HG02981 (cell line): Measurements from ENCODE around the gene MARK2.

Source experiments
- ATAC-seq: cut with Tn5 transposase; IDR thresholded peaks from one replicate; pipeline ENCODE4 v1.9.1; 2021; ENCODE audit warnings: mild to moderate bottlenecking, moderate library complexity; ENCODE audit not compliant: unreplicated experiment

MARK2 gene

DNA sequence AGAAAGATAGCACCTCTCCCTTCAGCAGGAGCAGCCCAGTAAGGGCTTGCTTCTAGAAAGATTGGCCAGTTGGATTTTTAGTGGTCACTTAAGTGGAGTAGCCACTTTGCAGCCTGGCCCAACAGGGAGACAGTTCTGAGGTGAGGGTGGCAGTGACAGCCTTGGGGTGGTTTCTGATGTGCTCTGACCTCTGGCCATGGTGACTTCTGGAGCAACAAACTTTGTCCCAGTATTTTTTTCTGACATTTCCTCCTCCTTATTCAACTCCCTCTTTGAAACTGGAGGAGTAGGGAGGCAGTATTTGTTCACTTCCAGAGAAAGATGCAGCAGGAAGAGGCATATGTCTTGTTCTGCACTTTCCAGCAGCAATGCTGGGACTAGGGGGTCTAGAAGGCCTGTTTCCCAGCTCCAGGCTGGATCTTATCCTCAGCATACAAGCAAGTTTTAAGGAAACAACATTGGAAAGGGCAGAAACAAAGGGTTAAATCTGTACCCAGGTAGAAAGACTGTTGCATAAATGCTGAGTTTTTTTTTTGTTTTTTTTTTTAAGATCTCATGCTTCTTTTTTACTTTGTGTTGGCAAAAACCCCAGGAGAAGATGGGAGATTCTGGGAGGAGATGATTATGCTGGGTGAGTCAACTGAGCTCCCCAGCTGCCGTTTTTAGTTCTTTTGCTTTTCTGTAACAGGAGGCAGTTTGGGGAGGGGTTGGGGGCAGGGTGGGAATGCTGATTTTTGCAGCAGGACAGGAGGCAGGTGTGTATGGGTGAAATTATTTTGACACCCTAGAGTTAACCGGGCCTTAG, 40.9 kb downstream of the MARK2 start:
- ATAC-seq, result no peak

DNA sequence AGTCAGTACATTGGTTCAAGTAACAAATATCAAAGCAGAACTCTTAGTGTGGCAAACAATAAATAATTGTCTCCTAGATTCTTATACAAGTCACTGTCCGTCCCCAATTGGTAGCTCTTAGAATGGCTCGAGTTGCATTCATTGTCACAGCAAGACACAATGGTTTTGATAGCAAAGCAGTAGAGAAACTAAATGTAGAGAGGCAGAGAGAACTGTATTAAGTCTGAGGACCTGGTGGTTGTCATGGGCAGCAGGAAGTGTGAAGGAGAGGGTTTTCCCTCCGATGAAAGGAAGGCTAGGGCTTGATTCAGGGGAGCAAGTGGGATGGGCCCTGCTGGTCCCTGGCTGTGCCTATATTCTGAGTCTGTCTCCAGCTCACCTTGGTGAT, 41.5 kb downstream of the MARK2 start:
- no peak for ATAC-seq

DNA sequence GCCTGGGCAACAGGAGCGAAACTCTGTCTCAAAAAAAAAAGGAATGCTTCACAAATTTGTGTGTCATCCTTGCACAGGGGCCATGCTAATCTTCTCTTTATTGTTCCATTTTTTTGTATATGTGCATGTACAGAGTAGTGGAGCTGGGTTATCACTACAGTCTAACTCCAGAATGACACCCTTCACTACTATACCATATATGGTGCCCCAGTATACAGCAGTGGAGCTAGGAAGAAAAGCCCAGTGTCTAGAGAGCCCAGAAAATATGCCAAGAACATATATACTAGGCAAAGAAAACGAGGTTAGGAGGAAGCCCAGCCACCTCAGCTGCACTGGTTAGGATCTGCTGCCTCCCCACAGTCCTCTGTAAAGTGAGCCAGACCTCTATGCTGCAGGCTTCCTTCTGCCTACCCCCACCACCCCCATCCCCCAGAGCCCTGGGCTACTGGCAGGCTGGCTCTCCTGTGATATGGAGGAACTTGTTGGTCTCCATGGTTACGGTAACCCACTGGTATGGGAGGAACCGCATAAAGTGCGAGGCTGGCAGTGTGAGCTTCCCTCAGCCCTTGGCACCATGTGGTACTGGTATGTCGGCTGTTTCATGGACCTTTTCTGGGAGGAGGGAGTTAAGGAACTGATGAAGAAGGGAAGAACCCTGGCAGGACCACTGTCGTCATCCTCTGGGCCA, 43.8 kb downstream of the MARK2 start:
- no peak for ATAC-seq

DNA sequence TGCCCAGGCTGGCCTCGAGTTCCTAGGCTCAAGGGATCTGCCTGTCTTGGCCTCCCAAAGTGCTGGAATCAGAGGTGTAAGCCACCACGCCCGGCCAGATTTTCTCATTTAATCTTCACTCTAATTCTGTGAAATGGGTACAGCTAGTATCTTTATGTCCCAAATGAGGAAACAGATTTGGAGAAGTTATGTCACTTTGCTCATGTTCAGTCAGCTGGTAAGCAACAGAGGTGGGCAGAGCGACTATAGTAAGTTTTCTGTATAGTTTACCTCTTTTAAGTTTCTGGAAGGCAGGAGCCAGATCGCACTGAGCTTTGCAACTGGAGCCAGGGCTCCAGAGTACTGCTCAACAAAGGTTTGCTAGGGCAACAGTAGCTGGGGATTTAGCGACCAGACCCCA, 44.9 kb downstream of the MARK2 start:
- ATAC-seq, result no peak

DNA sequence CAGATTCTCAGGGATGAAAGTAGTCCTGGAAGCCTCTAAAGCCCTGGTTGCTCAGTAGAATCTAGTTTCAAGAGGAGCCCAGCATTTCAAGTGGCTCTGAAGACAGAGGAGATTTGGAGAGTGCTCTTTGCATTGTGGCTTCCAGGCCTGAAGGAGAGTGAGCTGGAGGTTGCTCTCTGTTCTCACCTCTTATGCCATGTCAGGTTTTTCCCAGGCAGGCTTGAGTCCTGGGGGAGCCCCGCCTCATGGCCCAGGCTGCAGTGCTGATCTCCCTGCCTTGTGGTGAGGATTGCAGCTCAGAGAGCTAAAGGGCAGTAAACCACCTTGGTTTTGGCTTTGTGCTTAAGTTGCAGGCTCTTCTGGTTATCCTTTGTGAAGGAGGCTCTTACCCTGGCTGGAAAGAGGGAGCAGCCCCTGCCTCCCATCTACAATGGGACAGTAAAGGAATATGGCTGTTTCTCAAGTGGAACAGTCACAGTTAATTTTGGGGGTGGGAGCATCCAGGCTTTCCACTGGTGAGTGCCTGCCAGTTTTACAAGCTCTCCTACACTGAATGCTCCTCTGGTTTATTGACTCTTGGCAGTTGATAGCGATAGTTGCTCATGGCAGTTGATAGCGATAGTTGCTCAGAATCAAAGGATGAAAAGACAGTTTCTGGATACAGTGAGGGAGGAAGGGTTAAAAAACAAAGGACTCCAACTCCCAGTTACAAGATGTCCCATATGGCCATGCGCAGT, 45.5 kb downstream of the MARK2 start:
- ATAC-seq, result no peak

DNA sequence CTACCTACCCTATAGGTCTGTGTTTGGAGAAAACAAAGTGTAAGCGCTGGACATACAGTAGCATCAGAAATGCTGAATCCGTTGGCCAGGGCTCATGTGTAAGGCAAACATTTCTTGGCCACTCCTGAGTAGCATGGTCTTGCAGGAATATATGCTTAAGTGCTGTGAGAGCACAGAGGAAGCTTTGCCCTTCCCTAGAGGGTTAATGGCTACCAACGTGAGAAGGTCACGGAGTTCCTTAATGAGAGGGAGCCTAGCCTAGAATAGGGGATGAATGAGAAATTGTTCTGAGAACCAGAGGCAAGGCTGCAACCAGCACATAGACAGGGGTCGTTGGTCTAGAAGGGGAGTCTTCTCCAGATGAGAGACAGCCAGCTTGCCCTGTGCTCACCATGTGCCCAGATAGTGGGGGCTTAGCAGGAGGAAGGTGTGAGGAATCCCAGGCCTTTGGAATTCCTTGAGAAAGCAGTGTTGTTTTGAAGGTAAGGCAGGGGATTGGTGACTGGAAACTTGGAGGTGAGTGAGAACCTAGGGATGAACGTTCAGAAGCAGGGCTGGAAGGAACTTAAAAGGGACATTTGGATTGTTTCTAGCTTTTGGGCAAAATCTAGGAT, 48.6 kb downstream of the MARK2 start:
- no peak for ATAC-seq

DNA sequence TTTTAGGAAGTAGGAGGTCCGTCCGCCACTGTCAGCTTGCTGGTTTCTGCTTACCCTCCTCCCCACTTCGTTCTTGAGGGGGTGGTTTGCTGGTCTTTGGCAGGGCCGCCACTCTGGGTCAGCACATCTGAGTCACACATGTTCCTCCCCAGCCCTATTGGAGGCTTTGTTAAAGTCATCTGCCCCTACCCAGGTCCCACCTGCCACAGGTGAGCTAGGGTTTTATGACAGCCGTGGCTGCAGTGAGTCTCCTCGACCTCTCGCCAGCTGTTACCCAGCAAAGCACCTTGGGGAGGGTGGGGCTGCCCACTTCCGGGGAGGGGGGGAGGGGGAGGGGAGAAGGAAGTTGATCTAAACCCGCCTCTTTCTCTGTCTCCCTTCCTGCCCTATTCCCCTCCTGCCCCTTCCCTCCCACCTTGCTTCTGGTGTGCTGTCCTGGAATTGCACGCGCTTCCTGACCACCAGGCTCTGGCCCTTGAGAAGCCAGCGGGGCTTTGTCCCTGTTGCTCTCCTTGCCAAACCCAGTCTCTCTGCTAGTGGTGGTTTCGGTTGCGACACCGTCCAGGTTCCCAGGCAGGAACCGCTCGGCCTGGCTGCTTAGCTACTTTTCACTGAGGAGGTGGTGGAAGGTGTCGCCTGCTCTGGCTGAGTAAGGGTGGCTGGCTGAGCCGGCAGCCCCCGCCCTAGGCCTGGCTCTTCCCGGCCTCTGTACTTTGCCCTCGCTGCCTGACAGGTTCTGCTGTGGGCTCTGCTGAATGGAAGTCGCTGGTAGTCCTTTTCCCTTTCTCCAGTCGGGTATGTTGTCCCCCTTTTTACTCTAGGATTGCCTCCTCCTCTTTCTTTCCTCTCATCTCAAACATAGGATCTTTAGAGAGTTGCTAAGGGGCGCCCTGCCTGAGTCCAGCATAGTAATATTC, 49.5 kb downstream of the MARK2 start:
- ATAC-seq, result peak; percentile 47

DNA sequence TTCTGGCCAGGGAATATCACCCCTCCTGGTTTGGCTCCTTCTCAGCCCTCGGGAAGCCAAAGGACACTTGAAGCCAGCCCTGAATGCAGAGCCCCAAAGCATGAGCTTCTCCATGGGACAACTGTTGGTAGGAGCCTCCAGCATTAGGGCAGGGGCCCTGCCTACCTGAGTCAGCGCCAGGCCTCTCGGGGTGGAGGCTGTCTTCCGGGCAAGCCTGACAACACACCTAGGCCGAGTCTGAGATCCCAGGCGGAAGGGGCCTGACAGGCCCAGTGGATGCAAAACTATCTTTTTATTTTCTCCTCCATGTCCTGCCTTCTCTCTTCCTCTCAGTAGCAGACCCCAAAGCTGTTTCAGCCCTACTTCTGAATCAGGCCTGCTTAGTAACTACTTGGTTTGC, 50.4 kb downstream of the MARK2 start:
- no peak for ATAC-seq

DNA sequence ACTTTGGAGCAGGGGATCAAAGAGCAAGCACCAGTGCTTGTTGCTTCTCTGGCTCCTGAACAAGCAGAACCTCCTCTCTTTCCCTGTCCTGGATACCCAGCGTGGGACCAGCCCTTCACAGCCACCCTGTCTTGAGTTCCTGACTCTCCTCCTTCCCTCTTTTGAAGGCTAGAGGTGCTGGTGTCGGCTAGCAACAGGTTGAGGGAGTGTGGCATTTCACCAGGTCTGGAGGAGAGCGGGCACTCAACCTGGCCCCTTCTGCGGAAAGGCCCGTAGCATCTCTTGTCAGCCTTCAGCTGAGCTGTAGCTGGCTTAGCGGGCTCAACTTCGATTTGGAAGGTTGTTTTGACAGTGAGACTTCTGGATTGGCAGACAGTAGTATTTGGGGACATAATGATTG, 51.5 kb downstream of the MARK2 start:
- no peak for ATAC-seq

DNA sequence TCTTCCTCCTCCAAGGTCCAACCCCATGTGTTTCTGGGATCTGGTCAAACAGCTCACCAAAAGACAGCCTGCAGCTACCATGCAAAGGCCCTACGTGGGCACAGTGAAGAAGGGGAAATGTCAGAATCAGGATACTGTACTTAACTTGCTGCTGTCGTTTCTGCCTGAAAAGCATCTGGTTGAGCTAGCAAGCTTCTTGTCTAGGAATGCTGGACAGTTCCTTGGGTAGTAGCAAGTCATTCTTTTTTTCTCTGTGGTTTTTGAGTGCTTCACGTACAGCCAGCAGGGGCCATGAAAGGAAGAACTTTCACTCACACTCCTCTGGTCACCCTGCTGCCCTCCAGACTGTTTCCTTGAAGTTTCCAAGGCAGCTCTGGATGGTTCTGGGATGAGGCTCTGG, 53.3 kb downstream of the MARK2 start:
- ATAC-seq, result no peak

DNA sequence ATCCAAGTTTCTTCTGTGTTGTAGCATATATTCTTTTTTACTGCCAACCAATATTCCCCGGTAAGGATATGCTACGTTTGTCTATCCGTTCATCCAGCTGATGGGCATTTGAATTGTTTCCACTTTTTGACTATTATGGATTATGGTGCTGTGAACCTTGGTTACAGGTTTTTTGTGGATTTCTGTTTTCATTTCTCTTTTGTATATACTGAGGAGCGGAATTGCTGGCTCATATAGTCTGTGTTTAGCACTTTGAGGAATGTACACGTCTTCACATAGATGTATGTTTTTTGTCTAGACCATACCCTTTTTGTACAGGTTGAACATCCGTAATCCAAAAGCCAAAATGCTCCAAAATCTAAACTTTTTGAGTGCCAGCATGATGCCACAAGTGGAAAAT, 54.4 kb downstream of the MARK2 start:
- no peak for ATAC-seq

DNA sequence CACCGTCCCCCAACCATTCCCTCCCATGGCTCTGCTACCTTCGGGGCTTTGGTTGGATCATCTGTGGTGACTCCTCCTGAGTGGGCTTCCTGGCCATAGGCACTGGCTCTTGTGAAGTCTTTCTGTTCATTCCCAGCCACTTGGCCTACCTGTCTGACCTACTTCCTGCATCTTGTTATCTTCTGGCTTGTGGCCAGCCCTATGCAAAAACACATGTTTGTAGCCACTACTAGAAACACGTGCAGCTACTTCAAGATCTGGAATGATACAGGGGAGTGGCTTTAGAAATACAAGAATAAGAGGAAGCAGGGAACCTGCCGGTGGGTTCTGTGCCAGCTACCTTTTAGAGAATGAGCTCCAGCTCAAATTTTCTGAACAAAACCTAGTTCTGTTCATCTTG, 57.2 kb downstream of the MARK2 start:
- ATAC-seq, result no peak

DNA sequence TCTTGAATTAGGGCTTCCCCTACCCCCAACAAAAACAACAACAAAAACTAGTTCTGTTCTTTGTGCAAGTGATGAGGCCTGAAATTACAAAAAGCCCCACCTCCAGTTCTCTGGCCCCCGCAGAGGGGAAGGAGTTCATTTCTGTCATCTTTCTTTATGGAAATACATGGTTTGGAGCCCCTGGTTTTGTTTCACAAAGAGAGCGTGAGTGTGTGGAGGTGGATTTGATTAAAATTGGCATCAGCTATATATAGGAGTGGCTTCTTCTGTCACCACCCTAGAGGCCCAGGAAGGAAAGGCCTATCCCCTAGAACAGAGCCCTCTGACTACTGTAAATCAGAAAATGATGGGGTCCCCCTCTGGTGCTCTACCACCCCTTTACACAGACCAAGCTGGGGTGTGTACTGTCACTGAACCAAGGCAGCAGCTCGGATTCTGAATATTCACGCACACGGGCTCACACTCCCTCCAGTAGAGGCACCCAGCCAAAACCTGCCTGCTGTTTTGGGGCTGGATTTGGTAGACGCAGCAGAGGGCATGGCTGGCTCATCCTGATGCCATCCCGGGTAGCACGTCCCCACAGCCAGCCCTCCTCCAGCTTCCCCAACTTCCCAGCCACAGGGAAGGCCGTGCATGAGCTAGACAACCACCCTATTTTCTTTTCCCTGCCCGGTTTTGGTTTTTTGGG, 58.7 kb downstream of the MARK2 start:
- no peak for ATAC-seq

DNA sequence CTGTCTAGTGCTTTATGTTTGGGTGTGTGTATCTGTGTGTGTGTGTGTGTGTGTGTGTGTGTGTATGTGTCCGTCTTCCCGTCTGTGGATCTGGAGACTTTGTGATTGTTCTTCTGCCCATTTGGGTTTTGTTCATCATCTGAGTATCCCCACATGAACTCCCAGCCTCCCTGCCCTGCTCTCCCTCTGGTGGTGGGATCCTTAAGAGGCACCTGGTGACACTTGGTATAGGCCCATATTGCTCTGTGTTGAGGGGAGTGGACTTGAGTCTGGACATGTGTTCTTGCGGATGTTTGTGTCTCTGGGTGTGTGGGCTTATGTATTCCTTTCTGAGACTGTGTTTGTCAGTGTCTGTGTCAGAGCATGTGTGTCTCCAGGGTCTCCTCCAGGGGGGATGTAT, 62.8 kb downstream of the MARK2 start:
- ATAC-seq, result no peak

DNA sequence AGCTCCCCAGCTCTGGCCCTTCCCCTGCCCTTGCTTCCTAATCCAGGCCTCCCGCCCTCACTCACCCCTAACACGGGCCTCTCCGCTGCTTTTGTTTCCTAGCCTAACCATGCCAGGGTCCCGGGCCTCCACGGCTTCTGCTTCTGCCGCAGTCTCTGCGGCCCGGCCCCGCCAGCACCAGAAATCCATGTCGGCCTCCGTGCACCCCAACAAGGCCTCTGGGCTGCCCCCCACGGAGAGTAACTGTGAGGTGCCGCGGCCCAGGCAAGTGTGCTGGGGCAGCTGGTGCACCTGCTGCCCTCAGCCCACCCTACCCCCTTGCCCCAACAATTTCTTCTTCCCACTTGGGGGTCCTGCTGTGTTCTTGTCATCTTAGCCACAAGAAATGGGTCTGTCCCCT, 65.0 kb downstream of the MARK2 start:
- no peak for ATAC-seq

DNA sequence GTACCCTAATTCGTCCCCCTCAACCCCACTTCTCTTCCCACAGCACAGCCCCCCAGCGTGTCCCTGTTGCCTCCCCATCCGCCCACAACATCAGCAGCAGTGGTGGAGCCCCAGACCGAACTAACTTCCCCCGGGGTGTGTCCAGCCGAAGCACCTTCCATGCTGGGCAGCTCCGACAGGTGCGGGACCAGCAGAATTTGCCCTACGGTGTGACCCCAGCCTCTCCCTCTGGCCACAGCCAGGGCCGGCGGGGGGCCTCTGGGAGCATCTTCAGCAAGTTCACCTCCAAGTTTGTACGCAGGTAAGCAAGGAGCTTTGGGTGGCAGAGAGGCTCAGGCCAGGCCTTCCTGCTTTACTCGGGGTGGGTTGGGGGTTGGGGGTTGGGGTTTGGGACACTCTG, 65.8 kb downstream of the MARK2 start:
- ATAC-seq, result no peak

DNA sequence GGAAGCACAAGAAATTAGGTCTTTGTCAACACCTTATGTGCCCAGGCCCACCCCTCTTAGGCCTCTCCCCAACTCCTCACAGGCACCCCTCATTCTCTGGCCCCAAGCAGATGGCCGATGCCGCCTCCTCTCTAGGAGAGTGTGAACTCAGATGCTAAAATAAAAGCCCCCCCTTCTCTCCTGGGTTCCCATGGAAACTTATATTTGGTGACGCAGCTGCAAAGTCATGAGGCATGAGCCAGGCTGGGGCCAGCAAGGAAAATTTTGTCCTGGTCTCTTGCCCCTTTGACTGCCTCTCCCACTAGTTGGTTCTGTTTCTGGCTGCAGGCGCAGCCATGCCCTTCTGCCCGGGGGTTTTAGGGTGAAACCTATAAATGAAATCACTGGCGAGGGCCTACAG, 66.3 kb downstream of the MARK2 start:
- ATAC-seq, result no peak

DNA sequence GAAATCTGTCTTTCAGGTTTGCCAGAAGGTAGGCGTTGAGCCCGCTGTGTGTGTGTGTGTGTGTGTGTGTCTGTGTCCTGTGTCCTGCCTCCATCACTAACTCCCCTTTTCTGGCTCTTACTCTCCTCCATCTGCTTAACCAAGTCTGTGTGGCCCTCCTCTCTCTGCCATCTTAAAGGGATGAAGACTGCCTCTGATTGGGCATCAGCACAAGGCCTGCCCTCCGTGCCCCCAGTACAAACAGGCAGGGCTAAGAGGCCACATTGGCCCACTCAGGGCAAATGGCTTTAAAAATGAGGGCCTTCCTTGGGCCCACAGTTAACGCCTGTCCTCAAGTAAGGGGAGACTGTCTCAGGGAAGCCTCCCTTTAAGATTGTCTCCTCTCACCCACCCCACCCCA, 67.2 kb downstream of the MARK2 start:
- ATAC-seq, result no peak

DNA sequence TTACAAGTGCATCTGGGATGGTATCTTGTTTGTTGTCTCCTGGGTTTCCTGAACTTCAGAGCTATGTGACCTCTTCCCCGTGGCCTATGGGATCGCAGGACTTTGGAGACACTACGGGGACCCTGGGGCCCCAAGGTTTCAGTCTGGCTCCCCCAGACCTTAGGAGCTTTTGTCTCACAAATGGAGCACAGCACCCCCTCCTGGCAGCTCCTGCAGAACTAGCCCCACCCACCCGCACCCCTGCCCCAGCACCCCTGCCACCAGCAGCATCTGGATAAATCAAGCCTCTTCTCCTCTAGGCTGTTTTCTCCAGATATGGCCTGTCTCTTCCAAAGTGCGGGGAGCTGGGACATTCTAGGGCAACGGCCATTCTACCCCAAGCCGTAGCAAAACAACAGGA, 67.7 kb downstream of the MARK2 start:
- ATAC-seq, result no peak

DNA sequence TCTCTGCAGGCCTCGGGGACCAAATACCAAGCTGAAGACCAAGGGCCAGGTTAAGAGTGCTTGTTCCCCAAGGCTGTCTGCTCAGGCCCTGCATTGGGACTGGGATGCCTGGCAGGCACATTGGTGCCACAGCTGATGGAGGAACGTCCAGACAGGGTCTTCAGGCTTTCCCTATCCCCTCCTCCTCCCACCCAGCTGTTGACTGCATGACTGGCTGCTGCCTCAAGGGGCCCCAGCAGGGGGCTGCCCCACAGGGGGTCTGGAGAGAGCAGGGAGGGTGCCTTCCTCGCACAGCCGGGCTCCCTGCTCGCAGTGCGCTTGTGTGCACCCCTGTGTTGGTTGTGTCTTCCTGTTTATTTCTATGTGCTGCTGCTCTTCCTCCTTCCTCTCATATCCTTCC, 68.2 kb downstream of the MARK2 start:
- ATAC-seq, result no peak
